ENCODE results near the gene SLC5A2.

The SLC5A2 gene

GRCh38 chr16:31491778-31492418, 9.0 kb downstream of the SLC5A2 start:
- DNase-seq (ENCODE audit: low read depth): no peak
- TF ChIP-seq CTCF (IDR thresholded peaks at IDR 0.05; ENCODE audit: insufficient read depth, low read depth, low read length, missing control alignments): no peak
- no peak overlapping the region for H3K4me3 ChIP-seq (ENCODE audit: low read depth, low read length)

GRCh38 chr16:31493506-31494125, 10.7 kb downstream of the SLC5A2 start:
- H3K4me3 ChIP-seq (ENCODE audit: low read depth, low read length): no peak overlapping the region
- TF ChIP-seq CTCF (IDR thresholded peaks at IDR 0.05; ENCODE audit: insufficient read depth, low read depth, low read length, missing control alignments): no peak
- no peak for DNase-seq (ENCODE audit: low read depth)

- H3K4me3 ChIP-seq (ENCODE audit: low read depth, low read length): no peak overlapping the region
- TF ChIP-seq CTCF (IDR thresholded peaks at IDR 0.05; ENCODE audit: insufficient read depth, low read depth, low read length, missing control alignments): no peak
- no peak for DNase-seq (ENCODE audit: low read depth)
Measured at GRCh38 chr16:31496670-31497069, 13.7 kb downstream of the SLC5A2 start.

GRCh38 chr16:31498493-31498892, 15.6 kb downstream of the SLC5A2 start:
- DNase-seq (ENCODE audit: low read depth): no peak
- H3K4me3 ChIP-seq (ENCODE audit: low read depth, low read length): no peak overlapping the region
- no peak for TF ChIP-seq CTCF (IDR thresholded peaks at IDR 0.05; ENCODE audit: insufficient read depth, low read depth, low read length, missing control alignments)

GRCh38 chr16:31499928-31500327, 17.0 kb downstream of the SLC5A2 start:
- H3K4me3 ChIP-seq (ENCODE audit: low read depth, low read length): no peak overlapping the region
- DNase-seq (ENCODE audit: low read depth): no peak
- no peak for TF ChIP-seq CTCF (IDR thresholded peaks at IDR 0.05; ENCODE audit: insufficient read depth, low read depth, low read length, missing control alignments)

GRCh38 chr16:31501226-31501965, 18.5 kb downstream of the SLC5A2 start:
- TF ChIP-seq CTCF (IDR thresholded peaks at IDR 0.05; ENCODE audit: insufficient read depth, low read depth, low read length, missing control alignments): no peak
- H3K4me3 ChIP-seq (ENCODE audit: low read depth, low read length): no peak overlapping the region
- DNase-seq (ENCODE audit: low read depth): no peak

Measured in GM12865 (cell line).